Transverse colon (tissue), 4 donors: Measurements from ENCODE around the gene P3H3. TPM values are rescaled to one million over a fixed set of nuclear protein-coding genes. Genes with fewer than 3 reads are reported as not detected.
"Not testable (repeated sequence)": the region's sequence is repeated elsewhere in the genome, so short reads cannot be mapped to it uniquely, and the experiment has no call there.

Experiments
- DNase-seq: peaks from one replicate; pipeline ENCODE4 v3.0.0-alpha.2; 2019
- H3K27ac ChIP-seq, 4 donors: fragments of 200-600 bp; sonication (generic); 2 replicates each; pipeline ENCODE4 v1.5.1; 2016 to 2018; ENCODE audit warnings: inconsistent platforms in 4 of 4
- H3K27me3 ChIP-seq: fragments of 200-600 bp; sonication (generic); 2 replicates; pipeline ENCODE4 v1.5.1; 2017; ENCODE audit warnings: inconsistent platforms
- H3K36me3 ChIP-seq, 4 donors: fragments of 200-600 bp; sonication (generic); 2 replicates each; pipeline ENCODE4 v1.5.1; 2017 to 2019; ENCODE audit warnings: inconsistent platforms in 4 of 4
- H3K4me1 ChIP-seq, 4 donors: fragments of 200-600 bp; sonication (generic); 2 replicates each; pipeline ENCODE4 v1.5.1; 2017 to 2020; ENCODE audit warnings: inconsistent platforms in 4 of 4
- H3K4me3 ChIP-seq, 4 donors: fragments of 200-600 bp; sonication (generic); 1 replicate in 1 of 4; 2 replicates in 3 of 4; pipeline versions ENCODE4 v1.5.1 to v1.6.1; 2017 to 2019; ENCODE audit warnings: inconsistent platforms in 4 of 4
- H3K9me3 ChIP-seq, 2 donors: fragments of 200-600 bp; sonication (generic); 2 replicates each; pipeline ENCODE4 v1.5.1; 2017 to 2019; ENCODE audit warnings: inconsistent platforms in 2 of 2
- EP300 ChIP-seq: sonication (generic); formaldehyde crosslinking; IDR thresholded peaks from one replicate; pipeline ENCODE4 v1.6.1; 2017; ENCODE audit warnings: antibody characterized with exemption, low read depth
- POLR2A ChIP-seq: fragments of 450-650 bp; IDR thresholded peaks from one replicate; pipeline ENCODE4 v1.6.1; 2016; ENCODE audit warnings: antibody characterized with exemption, mild to moderate bottlenecking, moderate library complexity
- POLR2AphosphoS5 ChIP-seq, 3 donors: sonication (generic); formaldehyde crosslinking; IDR thresholded peaks; one replicate each; pipeline ENCODE4 v1.6.1; 2016; ENCODE audit warnings: antibody characterized with exemption in 3 of 3
- WGBS, 2 donors: methylation state at CpG; one replicate each; pipeline ENCODE4 v1.1.5; 2018; ENCODE audit warnings: low coverage in 1 of 2; 5-methylcytosine and 5-hydroxymethylcytosine counted together
- in situ Hi-C, 4 donors: fragments of 200-750 bp; cut with MboI; loops; one replicate each; pipeline versions ENCODE4 v1.15.0 to v1.15.1; 2017; ENCODE audit warnings: low sequenced_read_pairs in 3 of 4, low pct_ligation_motif_present in 1 of 4, low pct_unique_long_range_greater_than_20kb in 1 of 4
- intact Hi-C: fragments of 100-400 bp; cut with DNase I; formaldehyde crosslinking; loops from one replicate; pipeline ENCODE4 v1.15.1; 2023; ENCODE audit warnings: low total_unique reads
- total RNA-seq, 4 donors: library from RNA; depleted of rRNA; stranded (reverse); fragments of >200 nt; gene quantifications; one replicate each; pipeline ENCODE4 v1.1.0, GENCODE V29; 2016
- TF ChIP-seq, protein P1 (sequence below), 5 experiments: fragments of 200-600 bp in 3 of 5; fragments of 450-650 bp in 2 of 5; sonication (generic) in 3 of 5; IDR thresholded peaks; 1 replicate in 2 of 5; 2 replicates in 3 of 5; pipeline ENCODE4 v1.5.1; 2016 to 2017; ENCODE audit warnings: antibody characterized with exemption in 5 of 5, inconsistent platforms in 3 of 5, mild to moderate bottlenecking in 2 of 5, moderate library complexity in 1 of 5

The P3H3 gene
- total RNA-seq, 4 donors from 2014 or later: 5.9 to 32.9 (median 14.4) TPM

DNA sequence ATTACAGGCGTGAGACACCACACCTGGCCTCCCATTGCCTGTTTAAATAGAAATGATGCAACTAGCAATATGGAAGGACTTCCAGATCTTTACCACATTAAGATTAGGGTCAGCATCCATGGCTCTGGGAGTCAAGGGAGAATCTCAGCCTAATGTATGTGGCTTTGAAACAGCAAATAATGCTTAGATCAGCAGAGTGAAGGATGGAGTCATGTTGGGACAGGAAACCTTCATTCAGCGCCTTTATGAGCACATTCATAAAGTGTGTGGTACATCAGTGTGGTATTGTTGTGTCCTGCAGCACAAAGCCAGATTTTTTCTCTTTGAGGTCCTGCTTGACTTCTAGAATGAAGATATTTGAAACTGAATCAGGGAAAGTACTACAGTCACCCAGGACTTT is 60.2 kb downstream of the P3H3 start:
- intact Hi-C loops: no loop called here
- H3K27ac ChIP-seq: no peak overlapping the region
- H3K36me3 ChIP-seq: no peaks in the 10 kb centered on the region
- H3K9me3 ChIP-seq: no peaks in the 10 kb centered on the region
- 70 to 92% methylated on average over 1 to 2 of the region's 2 CpGs for WGBS, 2 donors
- H3K27me3 ChIP-seq: no peaks in the 10 kb centered on the region
- in situ Hi-C loops: no loop called here
- H3K4me3 ChIP-seq: no peak overlapping the region
- DNase-seq: no peak
- peaks cover 3 to 21% (median 16%) of the 10 kb centered on the region in 4 donors for H3K4me1 ChIP-seq
- TF ChIP-seq POLR2A: no peak
- TF ChIP-seq, protein P1, sequence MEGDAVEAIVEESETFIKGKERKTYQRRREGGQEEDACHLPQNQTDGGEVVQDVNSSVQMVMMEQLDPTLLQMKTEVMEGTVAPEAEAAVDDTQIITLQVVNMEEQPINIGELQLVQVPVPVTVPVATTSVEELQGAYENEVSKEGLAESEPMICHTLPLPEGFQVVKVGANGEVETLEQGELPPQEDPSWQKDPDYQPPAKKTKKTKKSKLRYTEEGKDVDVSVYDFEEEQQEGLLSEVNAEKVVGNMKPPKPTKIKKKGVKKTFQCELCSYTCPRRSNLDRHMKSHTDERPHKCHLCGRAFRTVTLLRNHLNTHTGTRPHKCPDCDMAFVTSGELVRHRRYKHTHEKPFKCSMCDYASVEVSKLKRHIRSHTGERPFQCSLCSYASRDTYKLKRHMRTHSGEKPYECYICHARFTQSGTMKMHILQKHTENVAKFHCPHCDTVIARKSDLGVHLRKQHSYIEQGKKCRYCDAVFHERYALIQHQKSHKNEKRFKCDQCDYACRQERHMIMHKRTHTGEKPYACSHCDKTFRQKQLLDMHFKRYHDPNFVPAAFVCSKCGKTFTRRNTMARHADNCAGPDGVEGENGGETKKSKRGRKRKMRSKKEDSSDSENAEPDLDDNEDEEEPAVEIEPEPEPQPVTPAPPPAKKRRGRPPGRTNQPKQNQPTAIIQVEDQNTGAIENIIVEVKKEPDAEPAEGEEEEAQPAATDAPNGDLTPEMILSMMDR (IDR thresholded peaks at IDR 0.05): no peak
- TF ChIP-seq POLR2AphosphoS5 (IDR thresholded peaks at IDR 0.05): no peak
- no peak for TF ChIP-seq EP300

DNA sequence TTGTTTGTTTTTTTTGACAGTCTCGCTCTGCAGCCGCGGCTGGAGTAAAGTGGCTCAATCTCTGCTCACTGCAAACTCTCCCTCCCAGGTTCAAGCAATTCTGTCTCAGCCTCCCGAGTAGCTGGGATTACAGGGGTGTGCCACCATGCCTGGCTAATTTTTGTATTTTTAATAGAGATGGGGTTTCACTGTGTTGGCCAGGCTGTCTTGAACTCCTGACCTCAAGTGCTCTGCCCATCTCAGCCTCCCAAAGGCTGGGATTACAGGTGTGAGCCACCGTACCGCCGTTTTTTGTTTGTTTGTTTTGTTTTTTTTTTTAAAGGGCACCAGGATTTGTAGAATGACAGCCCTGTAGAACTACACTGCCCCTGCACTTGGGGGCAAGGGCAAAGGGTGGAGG is 60.6 kb downstream of the P3H3 start:
- H3K4me1 ChIP-seq: peaks cover 3 to 21% (median 16%) of the 10 kb centered on the region in 4 donors
- 59 to 85% methylated on average over 3 to 7 of the region's 7 CpGs for WGBS, 2 donors
- intact Hi-C loops, in situ Hi-C loops, DNase-seq, H3K36me3 ChIP-seq, H3K27me3 ChIP-seq, H3K27ac ChIP-seq, H3K9me3 ChIP-seq, H3K4me3 ChIP-seq: not testable (repeated sequence)

Other genes with a start within 250 kb of the P3H3 start
- 100 to 1,000 TPM; 142 to 165 (median 154) TPM for gene CHD4, start 221.0 kb upstream of the P3H3 start, total RNA-seq
- 10 to 100 TPM; 27.9 to 50.1 (median 30.2) TPM for gene LPAR5, start 192.4 kb upstream of the P3H3 start, total RNA-seq
- gene ACRBP, start 181.0 kb upstream of the P3H3 start, total RNA-seq: 1 to 10 TPM in 3 of 4 donors, not detected in 1; 2.2 to 2.9 (median 2.7) TPM
- 100 to 1,000 TPM in 1 of 4 donors, 10 to 100 TPM in 3; 41.8 to 165 (median 56.6) TPM for gene ING4, start 165.3 kb upstream of the P3H3 start, total RNA-seq
- gene ZNF384, start 139.0 kb upstream of the P3H3 start, total RNA-seq: 10 to 100 TPM; 34.8 to 49.4 (median 42.8) TPM
- under 1 TPM in 1 of 4 donors, not detected in 3; 0.64 TPM for gene PIANP, start 127.6 kb upstream of the P3H3 start, total RNA-seq
- gene COPS7A, start 104.4 kb upstream of the P3H3 start, total RNA-seq: 10 to 100 TPM; 13.1 to 44.9 (median 36.9) TPM
- 100 to 1,000 TPM; 100 to 360 (median 164) TPM for gene MLF2, start 75.3 kb upstream of the P3H3 start, total RNA-seq
- gene PTMS, start 62.0 kb upstream of the P3H3 start, total RNA-seq: 100 to 1,000 TPM in 1 of 4 donors, 10 to 100 TPM in 3; 64.0 to 124 (median 83.9) TPM
- gene LAG3, start 55.9 kb upstream of the P3H3 start, total RNA-seq: 1 to 10 TPM in 1 of 4 donors, under 1 TPM in 1, not detected in 2; 0.68 to 1.4 TPM
- gene CD4, start 38.9 kb upstream of the P3H3 start, total RNA-seq: 1 to 10 TPM in 3 of 4 donors, under 1 TPM in 1; 1.00 to 7.9 (median 2.8) TPM
- 1 to 10 TPM in 3 of 4 donors, not detected in 1; 3.0 to 6.4 (median 3.1) TPM for gene GPR162, start 6.6 kb upstream of the P3H3 start, total RNA-seq
- gene GNB3, start 12.5 kb downstream of the P3H3 start, total RNA-seq: under 1 TPM in 2 of 4 donors, not detected in 2; 0.14 to 0.32 TPM
- 1 to 10 TPM in 3 of 4 donors, not detected in 1; 3.0 to 8.8 (median 3.3) TPM for gene CDCA3, start 22.9 kb downstream of the P3H3 start, total RNA-seq
- 100 to 1,000 TPM in 1 of 4 donors, 10 to 100 TPM in 3; 30.5 to 171 (median 35.4) TPM for gene USP5, start 23.7 kb downstream of the P3H3 start, total RNA-seq
- 100 to 1,000 TPM; 360 to 671 (median 400) TPM for gene TPI1, start 39.1 kb downstream of the P3H3 start, total RNA-seq
- gene SPSB2, start 44.9 kb downstream of the P3H3 start, total RNA-seq: 10 to 100 TPM in 2 of 4 donors, 1 to 10 TPM in 2; 4.5 to 21.0 (median 8.2) TPM
- 10 to 100 TPM in 1 of 4 donors, 1 to 10 TPM in 1, under 1 TPM in 1, not detected in 1; 0.60 to 11.3 (median 5.9) TPM for gene LRRC23, start 76.4 kb downstream of the P3H3 start, total RNA-seq
- gene ENO2, start 86.2 kb downstream of the P3H3 start, total RNA-seq: 10 to 100 TPM in 2 of 4 donors, 1 to 10 TPM in 2; 7.2 to 14.1 (median 9.6) TPM
- 100 to 1,000 TPM in 2 of 4 donors, 10 to 100 TPM in 2; 59.1 to 160 (median 112) TPM for gene ATN1, start 99.6 kb downstream of the P3H3 start, total RNA-seq
- gene RNU7-1, start 115.4 kb downstream of the P3H3 start, total RNA-seq: not detected
- gene C12orf57, start 115.6 kb downstream of the P3H3 start, total RNA-seq: 100 to 1,000 TPM; 303 to 452 (median 386) TPM
- 10 to 100 TPM; 21.7 to 49.0 (median 36.1) TPM for gene PTPN6, start 122.9 kb downstream of the P3H3 start, total RNA-seq
- gene PHB2, start 142.3 kb downstream of the P3H3 start, total RNA-seq: 100 to 1,000 TPM; 196 to 402 (median 263) TPM
- 10 to 100 TPM in 3 of 4 donors, 1 to 10 TPM in 1; 5.6 to 30.6 (median 26.6) TPM for gene EMG1, start 142.5 kb downstream of the P3H3 start, total RNA-seq
- gene LPCAT3, start 190.1 kb downstream of the P3H3 start, total RNA-seq: 100 to 1,000 TPM in 3 of 4 donors, 10 to 100 TPM in 1; 56.1 to 271 (median 111) TPM
- 100 to 1,000 TPM; 103 to 191 (median 117) TPM for gene C1S, start 232.3 kb downstream of the P3H3 start, total RNA-seq